ENCODE measurements around the gene MAST4.

Gene MAST4

GRCh38 chr5:66947458-66947857, 351.3 kb downstream of the MAST4 start:
- Histone ChIP-seq H3K9me3 (replicated peaks; ENCODE audit: insufficient read depth, low read length) (no peaks in the 10 kb centered on the region), H3K27me3 (replicated peaks; ENCODE audit: insufficient read depth, low read length) (no peaks in the 10 kb centered on the region; the same call in 1 of the 2 replicates), H3K27ac (ENCODE audit: low read length) (no peak overlapping the region), H3K79me2 (ENCODE audit: low read length) (no peaks in the 10 kb centered on the region), H3F3A (ENCODE audit: insufficient read depth, low read length) (no peaks in the 10 kb centered on the region), H2AFZ (ENCODE audit: low read length) (no peak overlapping the region), H4K20me1 (ENCODE audit: insufficient read depth, low read length) (no peaks in the 10 kb centered on the region), H3K9ac (ENCODE audit: low read length) (no peak overlapping the region), H3K9me2 (replicated peaks; ENCODE audit: insufficient read depth, low read length) (no peaks in the 10 kb centered on the region), H3K36me3 (replicated peaks; ENCODE audit: insufficient read depth, low read length) (no peaks in the 10 kb centered on the region), H3K4me1 (ENCODE audit: low read length) (no peaks in the 10 kb centered on the region), H3K4me2 (ENCODE audit: low read depth, low read length) (no peak overlapping the region), H3K4me3 (ENCODE audit: low read length) (no peak overlapping the region)
- DNase-seq, result no peak
- TF ChIP-seq CTCF (IDR thresholded peaks at IDR 0.05; ENCODE audit: low read length) (no peak), EZH2phosphoT487 (IDR thresholded peaks at IDR 0.05; ENCODE audit: low read length) (no peak), EZH2 (optimal IDR thresholded peaks at IDR 0.05; ENCODE audit: low read depth, low read length) (no peak)

- TF ChIP-seq EZH2 (optimal IDR thresholded peaks at IDR 0.05; ENCODE audit: low read depth, low read length) (no peak), CTCF (IDR thresholded peaks at IDR 0.05; ENCODE audit: low read length) (no peak), EZH2phosphoT487 (IDR thresholded peaks at IDR 0.05; ENCODE audit: low read length) (no peak)
Observed at GRCh38 chr5:66949066-66949465, 352.9 kb downstream of the MAST4 start.

GRCh38 chr5:66952153-66952552, 356.0 kb downstream of the MAST4 start:
- Histone ChIP-seq H4K20me1 (ENCODE audit: insufficient read depth, low read length) (no peaks in the 10 kb centered on the region), H3K9me3 (replicated peaks; ENCODE audit: insufficient read depth, low read length) (no peaks in the 10 kb centered on the region), H3K79me2 (ENCODE audit: low read length) (no peaks in the 10 kb centered on the region), H3K9me2 (replicated peaks; ENCODE audit: insufficient read depth, low read length) (no peaks in the 10 kb centered on the region), H3K27ac (ENCODE audit: low read length) (no peak overlapping the region), H3K27me3 (replicated peaks; ENCODE audit: insufficient read depth, low read length) (no peaks in the 10 kb centered on the region), H3K36me3 (replicated peaks; ENCODE audit: insufficient read depth, low read length) (no peaks in the 10 kb centered on the region), H3K4me1 (ENCODE audit: low read length) (no peaks in the 10 kb centered on the region), H3K4me2 (ENCODE audit: low read depth, low read length) (no peak overlapping the region), H3F3A (ENCODE audit: insufficient read depth, low read length) (no peaks in the 10 kb centered on the region), H3K4me3 (ENCODE audit: low read length) (no peak overlapping the region), H3K9ac (ENCODE audit: low read length) (no peak overlapping the region), H2AFZ (ENCODE audit: low read length) (no peak overlapping the region)
- TF ChIP-seq EZH2phosphoT487 (IDR thresholded peaks at IDR 0.05; ENCODE audit: low read length) (no peak), EZH2 (optimal IDR thresholded peaks at IDR 0.05; ENCODE audit: low read depth, low read length) (no peak), CTCF (IDR thresholded peaks at IDR 0.05; ENCODE audit: low read length) (no peak)
- no peak for DNase-seq

More at GRCh38 chr5:66949066-66949465, 352.9 kb downstream of the MAST4 start:
- no peak for DNase-seq
- Histone ChIP-seq H3K9ac (ENCODE audit: low read length) (no peak overlapping the region), H3K36me3 (replicated peaks; ENCODE audit: insufficient read depth, low read length) (no peaks in the 10 kb centered on the region), H2AFZ (ENCODE audit: low read length) (no peak overlapping the region), H3K9me3 (replicated peaks; ENCODE audit: insufficient read depth, low read length) (no peaks in the 10 kb centered on the region), H4K20me1 (ENCODE audit: insufficient read depth, low read length) (no peaks in the 10 kb centered on the region), H3K4me1 (ENCODE audit: low read length) (no peaks in the 10 kb centered on the region), H3F3A (ENCODE audit: insufficient read depth, low read length) (no peaks in the 10 kb centered on the region), H3K4me3 (ENCODE audit: low read length) (no peak overlapping the region), H3K79me2 (ENCODE audit: low read length) (no peaks in the 10 kb centered on the region), H3K9me2 (replicated peaks; ENCODE audit: insufficient read depth, low read length) (no peaks in the 10 kb centered on the region), H3K4me2 (ENCODE audit: low read depth, low read length) (no peak overlapping the region), H3K27me3 (replicated peaks; ENCODE audit: insufficient read depth, low read length) (no peaks in the 10 kb centered on the region), H3K27ac (ENCODE audit: low read length) (no peak overlapping the region)

Data from MM.1S (cell line).